Measurements from ENCODE around the gene PLVAP.

PLVAP gene

DNA sequence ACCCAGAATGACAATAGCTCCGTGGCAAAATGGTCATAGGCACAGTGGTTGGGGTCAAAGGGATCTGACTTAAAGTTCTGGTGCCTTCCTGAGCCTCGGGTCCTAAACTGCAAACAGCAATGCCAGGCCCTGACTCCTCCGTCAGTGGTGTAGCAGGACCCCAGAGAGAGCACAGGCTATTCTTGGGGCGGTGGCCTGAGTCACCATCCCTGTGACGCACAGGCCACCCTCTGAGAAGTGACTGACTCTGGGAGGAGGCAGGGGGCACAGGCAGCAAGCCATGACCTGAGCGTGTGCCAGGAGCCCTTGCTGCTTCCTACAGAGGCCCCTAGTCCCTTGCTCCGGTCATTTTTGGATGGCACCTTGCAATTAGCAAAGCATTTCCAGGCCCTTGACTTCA is 18.7 kb downstream of the PLVAP start:
- no peak overlapping the region for H3K4me3 ChIP-seq
- no peaks in the 10 kb centered on the region for H4K20me1 ChIP-seq
- 0 out of 22 replicates have a peak, but pooled peaks cover 0 to 6% (median 0%) of the 10 kb centered on the region in 11 experiments for H3K36me3 ChIP-seq
- no peaks in the 10 kb centered on the region for H3K9me3 ChIP-seq (replicated peaks in 1 of 11)
- no peak overlapping the region for H3K27ac ChIP-seq
- H3K9ac ChIP-seq = no peak overlapping the region
- TF ChIP-seq Cebpa-rat (IDR thresholded peaks at IDR 0.05) = no peak
- peak overlapping the region in 3 of 11 experiments; percentile 1 to 29 (median 7); a peak in 1 of 22 replicates for H3K4me2 ChIP-seq
- no peaks in the 10 kb centered on the region for H3K27me3 ChIP-seq
- peaks cover under 1 to 33% (median 6%) of the 10 kb centered on the region in 10 experiments for H3K4me1 ChIP-seq

DNA sequence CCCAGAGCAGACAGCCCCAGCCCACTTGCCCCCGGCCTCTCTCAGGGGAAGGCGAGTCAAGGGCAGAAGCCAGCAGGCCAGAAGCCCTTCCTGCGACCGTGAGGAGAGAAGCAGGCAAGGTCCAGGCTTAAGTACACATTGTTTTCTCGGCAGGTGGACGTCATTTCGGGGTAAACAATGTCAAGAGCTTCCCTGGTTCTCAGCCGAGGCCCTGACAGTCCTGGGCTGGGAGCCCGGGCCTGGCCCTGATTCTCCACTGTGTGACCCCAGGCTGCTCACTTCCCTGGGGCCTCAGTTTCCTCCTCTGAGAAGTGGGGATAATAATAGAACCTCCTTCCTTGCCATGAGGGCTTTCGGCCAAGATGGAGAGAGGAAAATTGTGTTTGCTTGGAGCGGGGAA is 19.4 kb downstream of the PLVAP start:
- Histone ChIP-seq H3K4me3 (no peak overlapping the region), H3K9ac (no peak overlapping the region)
- no peak for TF ChIP-seq Cebpa-rat (IDR thresholded peaks at IDR 0.05)

DNA sequence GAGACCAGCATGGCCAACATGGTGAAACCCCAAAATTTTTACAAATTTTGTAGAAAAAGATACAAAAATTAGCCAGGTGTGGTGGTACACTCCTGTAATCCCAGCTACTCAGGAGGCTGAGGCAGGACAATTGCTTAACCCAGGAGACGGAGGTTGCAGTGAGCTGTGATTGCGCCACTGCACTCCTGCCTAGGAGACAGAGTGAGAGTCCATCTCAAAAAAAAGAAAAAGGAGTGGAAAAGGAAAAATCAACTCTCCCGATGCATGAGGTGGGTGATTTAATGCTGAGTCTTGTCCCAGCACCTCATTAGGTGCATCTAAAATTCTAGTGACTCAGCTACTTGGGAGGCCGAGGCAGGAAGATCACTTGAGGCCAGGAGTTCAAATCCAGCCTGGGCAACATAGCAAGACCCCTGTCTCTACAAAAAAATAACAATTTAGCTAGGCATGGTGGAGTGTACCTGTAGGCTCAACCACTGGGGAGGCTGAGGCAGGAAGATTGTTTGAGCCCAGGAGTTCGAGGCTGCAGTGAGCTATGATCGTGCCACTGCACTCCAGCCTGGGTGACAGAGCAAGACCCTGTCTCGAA is 20.0 kb downstream of the PLVAP start:
- Histone ChIP-seq H3K27me3 (no peaks in the 10 kb centered on the region), H3K9me3 (replicated peaks in 1 of 11) (no peaks in the 10 kb centered on the region), H3K27ac (0 out of 22 replicates have a peak overlapping the region, but pooled peaks of 1 of the 11 experiments have one; percentile 10), H3K36me3 (0 out of 22 replicates have a peak, but pooled peaks cover 0 to 6% (median 0%) of the 10 kb centered on the region in 11 experiments), H3K4me2 (no peak overlapping the region; a peak in 2 of 22 replicates), H3K4me3 (no peak overlapping the region), H4K20me1 (no peaks in the 10 kb centered on the region), H3K4me1 (peaks cover 13 to 45% (median 18%) of the 10 kb centered on the region in 10 experiments), H3K9ac (no peak overlapping the region)
- TF ChIP-seq Cebpa-rat (IDR thresholded peaks at IDR 0.05) = 0 out of 22 replicates have a peak, but pooled peaks of 1 of the 11 experiments have one; percentile 12

More for the DNA sequence above, 19.4 kb downstream of the PLVAP start:
- Histone ChIP-seq H3K4me2 (no peak overlapping the region; a peak in 1 of 22 replicates), H3K27ac (0 out of 22 replicates have a peak overlapping the region, but pooled peaks of 1 of the 11 experiments have one; percentile 10), H3K27me3 (no peaks in the 10 kb centered on the region), H3K4me1 (peaks cover 7 to 40% (median 13%) of the 10 kb centered on the region in 10 experiments), H3K36me3 (0 out of 22 replicates have a peak, but pooled peaks cover 0 to 6% (median 0%) of the 10 kb centered on the region in 11 experiments), H4K20me1 (no peaks in the 10 kb centered on the region), H3K9me3 (replicated peaks in 1 of 11) (no peaks in the 10 kb centered on the region)

DNA sequence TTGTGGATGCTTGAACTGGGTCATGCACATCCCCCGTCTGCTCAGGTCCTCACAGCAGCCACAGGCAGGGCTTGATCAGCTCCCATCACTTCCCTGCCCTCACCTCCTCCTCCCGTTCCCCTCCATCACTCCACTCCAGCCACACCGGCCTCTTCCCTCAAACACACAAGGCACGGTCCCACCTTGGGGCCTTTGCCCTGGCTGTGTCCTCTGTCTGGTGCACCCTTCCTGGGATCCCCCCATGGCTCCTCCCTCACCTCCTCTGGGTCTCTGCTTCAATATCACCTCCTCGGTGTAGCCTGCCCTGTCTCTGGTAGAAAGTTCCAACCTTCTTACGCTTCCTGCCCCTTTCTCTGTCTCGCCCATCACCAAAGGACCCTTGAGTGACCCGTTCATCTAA is 23.8 kb downstream of the PLVAP start:
- TF ChIP-seq Cebpa-rat (IDR thresholded peaks at IDR 0.05) = no peak
- H3K27ac ChIP-seq = peak overlapping the region in 9 of 11 experiments; percentile 31 to 68 (median 56); a peak in 16 of 22 replicates
- peaks cover 47 to 79% (median 55%) of the 10 kb centered on the region in 10 experiments for H3K4me1 ChIP-seq
- H3K4me3 ChIP-seq = no peak overlapping the region
- peak overlapping the region in 5 of 11 experiments; percentile 8 to 44 (median 44); a peak in 7 of 22 replicates for H3K9ac ChIP-seq
- H3K9me3 ChIP-seq (replicated peaks in 1 of 11) = no peaks in the 10 kb centered on the region
- H3K4me2 ChIP-seq = peak overlapping the region; percentile 45 to 85 (median 68)
- H3K36me3 ChIP-seq = no peaks in the 10 kb centered on the region
- no peaks in the 10 kb centered on the region for H4K20me1 ChIP-seq
- H3K27me3 ChIP-seq = no peaks in the 10 kb centered on the region

DNA sequence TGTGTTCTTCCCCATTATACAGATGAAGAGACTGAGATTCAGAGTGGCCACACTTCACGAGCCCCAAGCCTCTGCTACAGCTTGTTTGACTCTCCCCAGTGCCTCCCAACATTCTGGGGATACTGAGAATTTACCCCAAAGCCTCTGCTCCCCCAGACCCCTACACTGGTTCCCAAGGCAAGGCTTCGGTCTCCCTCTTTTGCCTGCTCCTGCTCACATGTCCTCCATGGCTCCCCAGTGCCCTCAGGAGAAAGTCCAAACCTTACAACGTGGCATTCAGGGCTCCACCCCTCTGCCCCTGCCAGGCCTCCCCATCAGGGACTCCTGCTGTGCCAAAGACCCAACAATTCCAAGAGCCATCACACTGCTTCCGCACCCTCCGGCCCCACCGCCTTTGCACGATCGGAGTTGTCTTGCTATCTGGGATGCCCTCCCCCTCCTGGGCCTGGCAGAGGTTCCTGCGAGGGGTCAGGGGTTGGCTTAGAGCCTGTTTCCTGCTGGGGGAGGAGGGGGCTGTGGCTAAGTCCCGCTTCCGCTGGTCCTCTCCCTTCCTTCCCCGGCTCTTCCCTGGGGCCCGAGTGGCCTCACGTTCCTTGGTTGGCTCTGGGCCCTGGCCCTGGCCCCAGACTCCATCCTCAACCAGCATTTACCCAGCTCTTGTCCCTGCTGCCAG is 24.4 kb downstream of the PLVAP start:
- Histone ChIP-seq H3K9me3 (replicated peaks in 1 of 11) (no peaks in the 10 kb centered on the region), H3K27ac (peak overlapping the region in 9 of 11 experiments; percentile 31 to 68 (median 56); a peak in 17 of 22 replicates)

DNA sequence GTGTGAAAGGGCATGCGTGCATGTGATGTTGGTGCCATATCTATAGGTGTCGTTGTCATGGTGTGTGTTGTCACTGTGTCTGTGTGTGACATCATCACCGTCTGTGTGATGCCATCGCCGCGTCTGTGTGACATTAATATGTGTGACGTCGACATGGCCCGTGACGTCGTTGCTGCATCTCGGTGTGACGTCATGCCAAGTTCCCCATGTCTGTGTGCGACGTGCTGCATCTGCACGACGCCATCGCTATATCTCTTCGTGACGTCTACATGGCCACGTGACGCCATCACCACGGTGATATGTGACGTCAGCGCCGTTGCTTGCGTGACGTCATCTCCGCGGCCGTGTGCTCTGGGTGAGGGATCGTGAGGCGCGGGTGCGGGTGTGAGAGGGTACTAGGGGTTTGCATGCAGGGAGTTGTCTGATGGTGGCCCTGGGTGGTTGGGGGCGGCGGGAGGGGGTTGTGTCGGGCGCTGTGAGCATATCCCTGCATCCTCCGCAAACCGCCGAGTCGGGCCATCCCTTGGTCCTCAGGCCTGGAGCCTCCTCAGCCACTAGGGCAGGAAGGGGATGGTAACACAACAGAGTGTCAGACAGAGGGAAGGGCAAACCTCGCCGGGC is 25.2 kb downstream of the PLVAP start:
- no peaks in the 10 kb centered on the region for H3K9me3 ChIP-seq (replicated peaks in 1 of 11)
- no peak for TF ChIP-seq Cebpa-rat (IDR thresholded peaks at IDR 0.05)
- H3K4me2 ChIP-seq = peak overlapping the region; percentile 59 to 88 (median 80)
- H3K27ac ChIP-seq = peak overlapping the region in 9 of 11 experiments; percentile 33 to 68 (median 56); a peak in 16 of 22 replicates
- no peaks in the 10 kb centered on the region for H3K36me3 ChIP-seq
- no peak overlapping the region for H3K4me3 ChIP-seq
- H3K4me1 ChIP-seq = peaks cover 62 to 79% (median 70%) of the 10 kb centered on the region in 10 experiments
- no peaks in the 10 kb centered on the region for H3K27me3 ChIP-seq
- peak overlapping the region in 3 of 11 experiments; percentile 30 to 48 (median 45); a peak in 2 of 22 replicates for H3K9ac ChIP-seq
- no peaks in the 10 kb centered on the region for H4K20me1 ChIP-seq

More for the DNA sequence above, 24.4 kb downstream of the PLVAP start:
- no peaks in the 10 kb centered on the region for H3K27me3 ChIP-seq
- H3K9ac ChIP-seq = peak overlapping the region in 7 of 11 experiments; percentile 8 to 48 (median 44); a peak in 11 of 22 replicates
- 0 out of 20 replicates have a peak overlapping the region, but pooled peaks of 1 of the 10 experiments have one; percentile 24 for H3K4me3 ChIP-seq
- peak overlapping the region; percentile 45 to 85 (median 68) for H3K4me2 ChIP-seq
- peaks cover 53 to 79% (median 62%) of the 10 kb centered on the region in 10 experiments for H3K4me1 ChIP-seq
- TF ChIP-seq Cebpa-rat (IDR thresholded peaks at IDR 0.05) = no peak
- no peaks in the 10 kb centered on the region for H3K36me3 ChIP-seq
- no peaks in the 10 kb centered on the region for H4K20me1 ChIP-seq

DNA sequence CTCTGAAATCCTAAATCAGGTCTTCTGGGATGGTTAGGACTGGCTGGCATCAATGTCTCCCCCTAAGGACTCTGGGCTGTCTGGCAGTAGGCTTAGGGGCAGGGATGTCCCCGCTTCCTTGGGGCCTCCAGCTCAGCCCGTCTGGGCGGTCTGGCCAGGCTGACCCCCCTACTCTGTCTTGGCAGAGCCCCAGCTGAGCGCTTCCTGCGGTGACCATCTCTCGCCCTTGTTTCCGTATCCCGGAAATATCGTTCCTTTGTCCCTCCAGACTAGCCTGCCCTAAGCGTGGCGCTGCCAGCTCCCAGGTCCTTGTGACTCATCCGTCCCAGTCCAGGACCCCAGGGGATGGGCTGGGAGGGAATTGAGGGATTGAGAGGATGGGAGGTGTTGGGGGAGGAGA is 28.4 kb downstream of the PLVAP start:
- Histone ChIP-seq H3K4me1 (peaks cover 66 to 89% (median 81%) of the 10 kb centered on the region in 10 experiments), H3K9me3 (replicated peaks in 1 of 11) (no peaks in the 10 kb centered on the region), H3K9ac (peak overlapping the region in 10 of 11 experiments; percentile 8 to 65 (median 58); a peak in 14 of 22 replicates), H4K20me1 (no peaks in the 10 kb centered on the region), H3K36me3 (peaks cover 0 to 7% (median 0%) of the 10 kb centered on the region in 11 experiments; a peak in 5 of 22 replicates), H3K4me3 (peak overlapping the region in 3 of 10 experiments; percentile 2 to 16 (median 8); a peak in 1 of 20 replicates), H3K4me2 (peak overlapping the region; percentile 62 to 88 (median 82)), H3K27me3 (no peaks in the 10 kb centered on the region), H3K27ac (peak overlapping the region in 10 of 11 experiments; percentile 52 to 81 (median 70); a peak in 20 of 22 replicates)
- no peak for TF ChIP-seq Cebpa-rat (IDR thresholded peaks at IDR 0.05)

DNA sequence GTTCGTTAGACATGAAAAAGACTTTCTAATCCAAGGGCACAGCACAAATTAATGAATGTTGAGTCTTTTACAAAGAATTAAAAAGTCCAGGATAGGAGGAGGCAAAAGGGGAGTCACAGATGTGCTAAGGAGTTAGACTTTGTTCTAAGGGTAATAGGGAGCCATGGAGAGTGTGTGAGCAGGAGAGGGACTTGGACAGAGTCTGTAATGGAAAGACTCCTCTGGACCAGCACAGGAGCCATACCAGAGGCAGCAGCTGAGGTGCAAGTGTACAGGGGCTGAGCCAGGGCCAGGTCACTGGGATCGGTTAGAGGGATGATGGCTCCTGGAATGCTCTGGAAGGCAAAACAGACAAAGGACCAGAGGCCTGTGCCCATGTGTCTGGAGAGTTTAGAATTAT is 29.3 kb downstream of the PLVAP start:
- H3K36me3 ChIP-seq = peaks cover 0 to 15% (median 3%) of the 10 kb centered on the region in 11 experiments; a peak in 10 of 22 replicates
- no peaks in the 10 kb centered on the region for H3K27me3 ChIP-seq
- peak overlapping the region; percentile 62 to 88 (median 82) for H3K4me2 ChIP-seq

More for the DNA sequence above, 29.3 kb downstream of the PLVAP start:
- H3K9ac ChIP-seq = peak overlapping the region in 10 of 11 experiments; percentile 24 to 65 (median 58); a peak in 17 of 22 replicates
- H3K4me1 ChIP-seq = peaks cover 59 to 88% (median 73%) of the 10 kb centered on the region in 10 experiments
- no peaks in the 10 kb centered on the region for H3K9me3 ChIP-seq (replicated peaks in 1 of 11)
- 0 out of 20 replicates have a peak overlapping the region, but pooled peaks of 1 of the 10 experiments have one; percentile 35 for H3K4me3 ChIP-seq
- no peaks in the 10 kb centered on the region for H4K20me1 ChIP-seq
- H3K27ac ChIP-seq = peak overlapping the region in 10 of 11 experiments; percentile 57 to 81 (median 70); a peak in 20 of 22 replicates
- no peak for TF ChIP-seq Cebpa-rat (IDR thresholded peaks at IDR 0.05)

Data from BLaER1 treated with 17β-estradiol and CSF1 and Interleukin-3, amounts not matched to agents 10 nM and 100 nM (cell line).